GM21515 (cell line): ENCODE measurements around the gene NLN.
"Not testable (repeated sequence)": the region's sequence is repeated elsewhere in the genome, so short reads cannot be mapped to it uniquely, and the experiment has no call there.

Experiments
- ATAC-seq: cut with Tn5 transposase; IDR thresholded peaks from one replicate; pipeline ENCODE4 v1.9.1; 2021; ENCODE audit not compliant: unreplicated experiment

The NLN gene

DNA sequence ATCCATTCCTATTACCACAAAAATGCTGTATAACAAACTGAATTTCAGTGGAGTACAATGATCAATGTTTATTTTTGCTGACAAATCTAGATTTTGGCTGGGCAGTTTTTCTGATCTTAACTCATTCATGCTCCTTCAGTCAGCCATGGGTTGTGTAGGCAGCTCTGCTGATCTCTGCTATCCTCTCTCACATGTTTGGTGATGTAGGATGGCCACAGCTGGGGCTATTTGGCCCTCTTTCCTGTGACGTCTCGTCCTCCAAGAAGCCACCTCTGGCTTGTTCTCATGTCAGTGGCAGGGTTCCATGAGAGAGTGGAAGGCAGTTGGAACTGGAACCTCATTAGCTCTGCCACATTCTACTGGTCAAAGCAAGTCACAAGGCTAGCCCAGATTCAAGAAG, 8.9 kb downstream of the NLN start:
- no peak for ATAC-seq

DNA sequence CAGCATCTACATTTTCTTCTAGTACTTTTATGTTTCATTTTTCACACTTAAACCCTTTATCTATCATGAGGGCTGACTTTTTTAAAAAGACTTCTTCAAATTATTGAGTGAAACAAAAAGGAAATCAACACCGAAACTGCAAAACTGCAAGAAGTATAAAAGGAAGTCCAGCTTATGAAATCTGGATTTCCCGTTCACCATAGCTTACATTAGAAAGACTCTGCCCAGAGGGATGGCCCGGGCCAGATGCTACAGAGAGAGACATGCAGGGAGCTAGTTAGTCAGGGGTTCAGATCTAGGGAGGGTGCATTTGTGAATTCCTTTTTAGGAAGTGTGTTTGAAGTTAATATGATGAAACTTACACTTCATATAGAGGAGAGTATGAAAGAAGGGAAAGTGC, 10.0 kb downstream of the NLN start:
- ATAC-seq: not testable (repeated sequence)

DNA sequence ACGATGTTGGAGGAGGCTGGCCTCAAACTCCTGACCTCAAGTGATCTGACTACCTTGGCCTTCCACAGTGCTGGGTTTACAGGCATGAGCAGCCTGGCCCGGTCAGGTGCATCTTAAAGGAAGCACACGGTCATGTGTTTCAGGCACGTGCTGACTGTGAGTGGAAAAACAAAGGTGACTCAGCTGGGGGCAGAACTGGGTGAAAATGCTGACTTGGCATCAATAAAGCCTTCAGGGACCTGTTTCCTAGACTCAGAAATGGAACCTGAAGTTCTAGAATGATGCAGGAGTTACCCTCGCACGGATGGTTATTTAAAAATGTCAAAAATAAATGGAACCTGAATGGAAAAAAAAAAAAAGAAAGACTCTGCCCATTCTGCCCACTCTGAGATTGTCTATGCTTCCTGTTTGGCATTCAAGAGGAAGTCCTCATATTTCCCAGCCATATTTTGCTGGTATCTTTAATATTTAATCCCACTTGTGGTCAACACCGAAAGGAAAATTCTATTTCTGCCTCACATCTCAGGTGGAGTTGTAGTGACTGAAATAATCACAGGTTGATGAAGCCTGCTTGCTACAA, 12.3 kb downstream of the NLN start:
- not testable (repeated sequence) for ATAC-seq

- ATAC-seq: no peak
Measured at GRCh38 chr5:65734921-65735320, 12.9 kb downstream of the NLN start.

DNA sequence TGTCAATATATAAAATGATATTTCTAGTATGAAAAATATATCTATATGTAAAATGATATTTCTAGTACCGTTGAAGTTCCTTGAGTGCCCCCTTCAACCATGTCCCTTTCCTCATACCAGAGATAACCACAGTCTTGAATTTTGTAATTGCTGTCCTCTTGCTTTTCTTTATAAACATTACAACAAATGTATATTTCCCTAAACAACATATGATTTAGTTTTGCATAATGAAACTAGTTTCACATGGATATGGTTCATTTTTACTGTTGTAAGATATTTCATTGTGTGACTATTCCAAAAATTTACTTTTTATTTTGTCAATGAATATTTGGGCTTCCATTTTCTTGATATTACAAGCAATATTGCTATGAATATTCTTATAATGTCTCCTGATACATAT, 14.0 kb downstream of the NLN start:
- ATAC-seq: no peak

GRCh38 chr5:65737842-65738241, 15.8 kb downstream of the NLN start:
- ATAC-seq: no peak

GRCh38 chr5:65738305-65738704, 16.3 kb downstream of the NLN start:
- ATAC-seq: no peak

DNA sequence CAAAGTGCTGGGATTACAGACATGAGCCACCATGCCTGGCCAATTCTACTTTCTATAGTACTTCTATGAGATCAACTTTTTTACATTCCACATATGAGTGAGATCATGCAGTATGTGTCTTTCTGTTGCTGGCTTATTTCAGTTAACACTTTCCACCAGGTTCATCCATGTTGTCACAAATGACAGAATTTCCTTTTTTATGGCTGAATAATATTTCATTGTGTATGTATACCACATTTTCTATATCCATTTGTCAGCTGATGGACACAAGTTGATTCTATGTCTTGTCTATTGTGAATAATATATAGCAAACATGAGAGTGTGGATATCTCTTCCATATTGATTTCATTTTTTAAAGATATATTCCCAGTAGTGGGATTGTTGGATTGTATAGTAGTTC, 17.2 kb downstream of the NLN start:
- no peak for ATAC-seq

GRCh38 chr5:65742565-65743231, 20.7 kb downstream of the NLN start:
- ATAC-seq: peak; percentile 62

DNA sequence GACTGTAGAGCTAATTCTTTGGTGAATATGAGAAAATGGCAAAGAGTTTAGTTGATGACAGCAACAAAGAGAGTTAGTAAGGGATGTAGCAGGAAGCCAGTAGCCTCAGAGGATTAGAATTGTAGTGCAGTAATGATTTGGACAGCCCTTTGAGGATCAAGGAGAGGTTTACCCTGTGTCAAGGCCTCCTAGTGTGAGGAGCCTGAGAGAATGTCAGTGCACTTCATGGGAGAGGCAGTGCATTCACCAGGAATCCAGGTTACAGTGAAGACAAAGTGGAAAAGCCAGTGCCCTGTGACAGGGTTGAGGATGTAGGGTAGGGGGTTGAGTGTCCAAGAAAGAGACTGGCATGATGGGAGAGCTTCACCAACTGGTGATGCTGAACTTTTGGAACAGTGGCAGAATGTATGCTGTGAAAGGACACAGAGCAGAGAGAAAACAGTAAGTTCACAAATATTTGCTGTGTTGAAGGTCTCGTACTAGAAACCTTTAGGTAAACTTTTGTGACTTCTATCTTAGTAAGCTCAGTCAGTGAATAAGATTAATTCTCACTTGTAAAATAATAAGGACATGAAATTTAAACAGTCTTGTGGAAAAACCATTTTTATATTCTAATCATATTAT, 27.3 kb downstream of the NLN start:
- no peak for ATAC-seq

DNA sequence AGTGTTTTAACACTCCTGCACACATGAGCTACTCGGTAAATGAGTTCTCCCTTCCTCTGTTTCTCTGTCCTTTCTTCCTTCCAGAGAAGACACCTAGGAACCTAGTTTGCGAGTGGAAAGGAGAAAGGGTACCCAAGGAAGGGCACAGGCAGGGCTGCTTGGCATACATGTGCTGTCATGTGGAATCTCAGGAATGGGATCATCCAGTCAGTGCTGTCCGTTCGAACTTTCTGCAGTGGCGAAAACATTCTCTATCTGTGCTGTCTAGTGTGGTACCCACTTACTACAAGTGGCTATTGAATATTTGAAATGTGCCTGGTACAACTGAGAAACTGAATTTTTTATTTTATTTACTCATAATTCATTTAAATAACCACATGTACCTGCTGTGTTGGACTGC, 28.0 kb downstream of the NLN start:
- ATAC-seq: no peak

DNA sequence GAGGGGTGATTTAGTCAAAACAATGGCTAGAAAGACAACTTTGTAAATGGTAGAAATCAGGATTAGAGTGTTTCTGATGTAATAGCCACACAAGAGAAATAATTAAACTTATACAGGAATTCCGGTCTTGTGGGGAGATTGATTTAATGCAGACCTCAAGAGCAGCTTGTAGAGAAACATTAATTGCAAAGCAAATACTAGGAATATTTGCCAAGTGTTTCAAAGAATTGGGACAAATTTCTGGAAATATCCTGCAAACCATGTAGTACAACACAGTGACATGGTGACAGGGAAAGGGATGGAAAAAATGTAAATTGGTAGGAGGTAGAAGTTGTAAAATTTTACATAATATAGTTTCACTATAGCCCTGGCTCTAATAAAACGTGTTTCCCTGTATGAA, 28.9 kb downstream of the NLN start:
- no peak for ATAC-seq

- no peak for ATAC-seq
Measured at GRCh38 chr5:65753189-65753588, 31.2 kb downstream of the NLN start.

DNA sequence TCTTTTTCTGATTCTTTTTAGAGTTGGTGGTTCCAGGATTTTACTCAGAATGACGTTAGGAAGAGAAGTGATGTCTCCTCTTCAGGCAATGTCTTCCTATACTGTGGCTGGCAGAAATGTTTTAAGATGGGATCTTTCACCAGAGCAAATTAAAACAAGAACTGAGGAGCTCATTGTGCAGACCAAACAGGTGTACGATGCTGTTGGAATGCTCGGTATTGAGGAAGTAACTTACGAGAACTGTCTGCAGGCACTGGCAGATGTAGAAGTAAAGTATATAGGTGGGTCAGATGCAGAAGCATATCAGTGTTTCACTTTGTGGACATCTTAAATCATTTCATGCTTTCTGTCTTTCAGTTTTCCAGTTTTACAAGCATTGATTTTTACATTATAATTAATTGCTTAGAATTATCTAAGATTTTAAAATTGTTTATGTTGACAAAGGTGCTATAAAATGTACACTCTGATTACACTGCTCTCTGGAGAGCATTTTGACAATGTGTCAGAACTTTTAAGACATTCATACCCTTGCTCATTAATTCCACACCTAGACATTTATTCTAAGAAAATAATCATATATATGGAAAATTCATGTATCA, 36.6 kb downstream of the NLN start:
- ATAC-seq: no peak

GRCh38 chr5:65760504-65761275, 38.7 kb downstream of the NLN start:
- no peak for ATAC-seq

DNA sequence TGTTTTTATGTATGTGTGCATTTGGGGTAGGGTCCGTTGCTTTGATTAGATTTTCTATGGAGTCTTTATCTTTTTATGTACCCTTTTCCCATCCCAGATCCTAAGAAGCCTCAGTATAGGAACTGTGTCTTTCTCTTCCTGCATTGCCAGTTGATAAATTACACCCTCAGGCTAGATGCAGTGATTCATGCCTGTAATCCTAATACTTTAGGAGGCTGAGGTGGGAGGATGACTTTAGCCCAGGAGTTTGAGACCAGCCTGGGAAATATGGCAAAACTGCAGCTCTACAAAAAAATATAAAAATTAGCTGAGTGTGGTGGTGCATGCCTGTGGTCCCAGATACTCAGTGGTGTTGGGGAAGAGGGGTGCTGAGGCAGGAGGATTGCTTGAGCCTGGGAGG, 40.2 kb downstream of the NLN start:
- ATAC-seq: no peak

DNA sequence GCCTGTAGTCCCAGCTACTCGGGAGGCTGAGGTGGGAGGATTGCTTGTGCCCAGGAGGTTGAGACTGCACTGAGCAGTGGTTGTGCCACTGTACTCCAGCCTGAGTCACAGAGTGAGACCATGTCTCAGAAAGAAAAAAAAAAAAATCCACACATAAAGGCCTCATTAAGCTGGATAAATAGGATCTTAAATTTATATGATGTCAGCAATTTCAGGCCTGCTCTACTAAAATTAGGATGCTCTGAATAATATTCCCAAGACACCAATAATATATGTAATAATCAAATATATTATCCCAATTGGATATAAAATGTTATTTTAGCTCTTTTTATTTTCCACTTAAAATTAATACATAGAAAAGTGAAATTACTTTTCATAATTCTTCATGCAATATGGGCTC, 43.6 kb downstream of the NLN start:
- no peak for ATAC-seq

GRCh38 chr5:65766175-65766574, 44.2 kb downstream of the NLN start:
- no peak for ATAC-seq

GRCh38 chr5:65766781-65767180, 44.8 kb downstream of the NLN start:
- ATAC-seq: no peak

- ATAC-seq: no peak
Measured at GRCh38 chr5:65767565-65767964, 45.6 kb downstream of the NLN start.

DNA sequence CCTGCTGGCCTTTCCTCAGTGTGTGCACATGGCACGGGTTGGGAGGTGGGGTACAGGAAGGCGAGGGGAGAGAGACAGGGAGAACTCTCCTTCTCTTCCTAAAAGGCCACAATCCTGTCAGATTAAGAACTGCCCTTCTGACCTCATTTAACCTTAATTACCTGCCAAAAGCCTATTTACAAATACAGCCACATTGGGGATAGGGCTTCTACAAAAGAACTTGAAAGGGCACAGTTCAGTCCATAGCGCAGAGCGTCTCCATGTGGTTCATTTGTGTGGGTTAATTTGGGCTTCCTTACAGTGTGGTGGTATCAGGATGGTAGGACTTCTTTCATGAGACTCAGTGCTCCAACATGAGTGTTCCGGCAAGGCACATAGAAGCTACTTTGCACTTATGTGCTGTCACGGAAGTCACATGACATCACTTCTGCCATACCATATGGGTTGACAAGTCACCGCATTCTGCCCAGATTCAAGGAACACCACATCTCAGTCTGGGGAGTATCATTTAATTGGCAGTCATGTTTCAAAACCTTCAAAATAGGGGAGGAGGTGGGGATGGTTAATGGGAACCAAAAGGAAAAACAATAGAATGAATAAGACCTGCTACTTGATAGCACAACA, 46.8 kb downstream of the NLN start:
- ATAC-seq: no peak
